PC-3 (cell line): Measurements from ENCODE around the gene TNIP1.

Experiments used
- EZH2 ChIP-seq: fragments of 300-600 bp; sonication (generic); IDR thresholded peaks from one replicate; pipeline ENCODE4 v1.6.1; 2017; ENCODE audit warnings: antibody characterized with exemption, mild to moderate bottlenecking, low read length; ENCODE audit not compliant: unreplicated experiment
- EZH2phosphoT487 ChIP-seq: fragments of 300-600 bp; sonication (generic); IDR thresholded peaks from 2 replicates; pipeline ENCODE4 v1.6.1; 2018; ENCODE audit warnings: mild to moderate bottlenecking, antibody characterized with exemption, low read length, borderline replicate concordance
- TF ChIP-seq, protein P1 (sequence below): fragments of 300-600 bp; sonication (generic); conservative IDR thresholded peaks from 2 replicates; pipeline ENCODE4 v1.5.1; 2017; ENCODE audit warnings: antibody characterized with exemption, low read depth, mild to moderate bottlenecking, low read length

DNA sequence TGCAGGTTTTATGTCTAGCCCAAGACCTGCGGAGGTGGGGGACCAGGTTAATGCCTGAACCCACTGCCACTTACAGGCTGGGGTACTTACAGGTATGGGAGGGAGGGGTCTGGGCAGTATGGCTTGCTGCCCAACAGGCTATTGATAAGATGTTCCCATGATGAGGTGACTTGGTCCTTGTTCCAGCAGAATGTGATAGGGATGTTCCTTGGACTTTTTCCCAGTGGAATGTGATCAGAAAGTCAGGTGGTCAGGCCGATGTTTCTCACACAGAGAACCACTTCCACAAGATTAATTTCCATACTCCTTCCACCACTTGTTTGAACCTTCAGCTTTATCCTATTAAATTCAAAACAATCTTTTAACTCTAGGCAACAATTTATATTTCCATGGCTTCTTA is 87.4 kb downstream of the TNIP1 start:
- TF ChIP-seq EZH2: no peak
- TF ChIP-seq EZH2phosphoT487: no peak
- TF ChIP-seq, protein P1, sequence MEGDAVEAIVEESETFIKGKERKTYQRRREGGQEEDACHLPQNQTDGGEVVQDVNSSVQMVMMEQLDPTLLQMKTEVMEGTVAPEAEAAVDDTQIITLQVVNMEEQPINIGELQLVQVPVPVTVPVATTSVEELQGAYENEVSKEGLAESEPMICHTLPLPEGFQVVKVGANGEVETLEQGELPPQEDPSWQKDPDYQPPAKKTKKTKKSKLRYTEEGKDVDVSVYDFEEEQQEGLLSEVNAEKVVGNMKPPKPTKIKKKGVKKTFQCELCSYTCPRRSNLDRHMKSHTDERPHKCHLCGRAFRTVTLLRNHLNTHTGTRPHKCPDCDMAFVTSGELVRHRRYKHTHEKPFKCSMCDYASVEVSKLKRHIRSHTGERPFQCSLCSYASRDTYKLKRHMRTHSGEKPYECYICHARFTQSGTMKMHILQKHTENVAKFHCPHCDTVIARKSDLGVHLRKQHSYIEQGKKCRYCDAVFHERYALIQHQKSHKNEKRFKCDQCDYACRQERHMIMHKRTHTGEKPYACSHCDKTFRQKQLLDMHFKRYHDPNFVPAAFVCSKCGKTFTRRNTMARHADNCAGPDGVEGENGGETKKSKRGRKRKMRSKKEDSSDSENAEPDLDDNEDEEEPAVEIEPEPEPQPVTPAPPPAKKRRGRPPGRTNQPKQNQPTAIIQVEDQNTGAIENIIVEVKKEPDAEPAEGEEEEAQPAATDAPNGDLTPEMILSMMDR: no peak
